Activated CD8-positive, alpha-beta T cell treated with anti-CD3 and anti-CD28 coated beads for 36 hours (primary cell): ENCODE data around the gene LINC01488. TPM values are rescaled to one million over a fixed set of nuclear protein-coding genes. Genes with fewer than 3 reads are reported as not detected.

ENCODE experiments used
- ATAC-seq: fragments of 200-7000 bp; cut with Tn5 transposase; one replicate; pipeline ENCODE4 v1.10.0; 2021; ENCODE audit warnings: mild to moderate bottlenecking, moderate library complexity
- CTCF ChIA-PET: fragments of 350-600 bp; sonication (Branson Sonifier 250); formaldehyde crosslinking; loops from one replicate; lab custom pipeline; 2021; ENCODE audit warnings: antibody characterized with exemption; lab: Charles Lee
- POLR2A ChIA-PET: fragments of 350-600 bp; sonication (Branson Sonifier 250); formaldehyde crosslinking; loops from one replicate; lab custom pipeline; 2021; ENCODE audit warnings: antibody characterized with exemption; lab: Charles Lee
- DNase-seq: peaks from one replicate; pipeline ENCODE4 v3.0.0-alpha.2; 2020
- H3K27ac Mint-ChIP-seq: one replicate; pipeline ENCODE4 v1.8.0; 2021; ENCODE audit warnings: mild to moderate bottlenecking, mixed read lengths
- H3K27me3 Mint-ChIP-seq: one replicate; pipeline ENCODE4 v1.8.0; 2021; ENCODE audit warnings: mixed read lengths
- H3K36me3 Mint-ChIP-seq: one replicate; pipeline ENCODE4 v1.8.0; 2021; ENCODE audit warnings: low read depth, mixed read lengths
- H3K4me1 Mint-ChIP-seq: one replicate; pipeline ENCODE4 v1.8.0; 2021; ENCODE audit warnings: low read depth, mixed read lengths
- H3K4me3 Mint-ChIP-seq: one replicate; pipeline ENCODE4 v1.8.0; 2021; ENCODE audit warnings: mild to moderate bottlenecking, moderate library complexity, mixed read lengths
- H3K9me3 Mint-ChIP-seq: one replicate; pipeline ENCODE4 v1.8.0; 2021; ENCODE audit warnings: mixed read lengths
- CTCF ChIP-seq: fragments of 200-600 bp; IDR thresholded peaks from one replicate; pipeline ENCODE4 v1.8.0; 2022; ENCODE audit warnings: antibody characterized with exemption, mild to moderate bottlenecking
- intact Hi-C: fragments of 100-400 bp; cut with micrococcal nuclease; formaldehyde crosslinking; loops from one replicate; pipeline ENCODE4 v1.10.0; 2022
- total RNA-seq, 2 experiments: library from RNA; stranded (reverse); gene quantifications; one replicate each; pipeline ENCODE4 v1.2.3, GENCODE V29; 2021

LINC01488 gene
- total RNA-seq, 2 experiments from 2014 or later: not detected

DNA sequence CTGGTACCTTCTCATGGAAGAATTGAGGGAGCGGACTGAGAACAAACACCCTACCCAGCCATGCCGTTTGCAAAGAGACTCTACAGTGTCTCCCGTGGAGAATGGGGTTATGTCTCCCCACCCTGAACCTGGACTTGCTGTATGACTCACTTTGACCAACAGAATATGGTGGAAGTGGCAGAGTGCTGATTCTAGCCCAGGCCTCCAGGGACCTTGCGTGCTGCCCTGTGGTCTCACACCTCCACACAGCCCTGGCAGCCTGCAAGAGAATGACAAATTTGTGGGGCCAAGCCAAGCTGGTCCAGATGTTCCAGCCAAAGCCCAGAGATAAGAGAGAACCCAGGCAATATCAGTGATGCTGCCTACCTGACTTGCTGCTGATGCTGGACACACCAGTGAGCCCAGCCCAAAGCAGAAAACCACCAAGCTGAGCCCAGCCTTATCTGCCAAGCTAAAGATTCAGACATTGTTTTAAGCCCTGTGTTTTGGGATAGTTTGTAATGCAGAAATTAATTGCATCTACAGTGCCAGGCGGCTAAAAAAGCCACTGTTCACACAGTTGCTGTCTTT lies 8.1 kb upstream of the LINC01488 start:
- DNase-seq: no peak

GRCh38 chr11:69474736-69475135 lies 6.7 kb upstream of the LINC01488 start:
- H3K27me3 Mint-ChIP-seq: no peaks in the 10 kb centered on the region
- H3K9me3 Mint-ChIP-seq: no peaks in the 10 kb centered on the region
- no peak overlapping the region for H3K4me3 Mint-ChIP-seq
- H3K27ac Mint-ChIP-seq: no peak overlapping the region
- ChIA-PET CTCF (no interaction called here), POLR2A (no interaction called here)
- intact Hi-C loops: no loop called here
- DNase-seq: no peak
- no peaks in the 10 kb centered on the region for H3K36me3 Mint-ChIP-seq
- TF ChIP-seq CTCF: no peak
- H3K4me1 Mint-ChIP-seq: no peaks in the 10 kb centered on the region
- no peak for ATAC-seq

More for the DNA sequence above, 8.1 kb upstream of the LINC01488 start:
- ChIA-PET POLR2A (interaction anchor here (1.0 kb wide), 1 partner anchor 8 kb away, joined by 3 read pairs; no protein-coding TSS in a partner anchor), CTCF (no interaction called here)
- intact Hi-C loops: no loop called here
- H3K27ac Mint-ChIP-seq: no peak overlapping the region
- ATAC-seq: no peak
- no peaks in the 10 kb centered on the region for H3K9me3 Mint-ChIP-seq
- no peaks in the 10 kb centered on the region for H3K27me3 Mint-ChIP-seq
- no peak overlapping the region for H3K4me3 Mint-ChIP-seq
- H3K4me1 Mint-ChIP-seq: no peaks in the 10 kb centered on the region
- no peaks in the 10 kb centered on the region for H3K36me3 Mint-ChIP-seq
- no peak for TF ChIP-seq CTCF

GRCh38 chr11:69475141-69475865 lies 6.2 kb upstream of the LINC01488 start:
- ChIA-PET POLR2A (no interaction called here), CTCF (no interaction called here)
- H3K27ac Mint-ChIP-seq: no peak overlapping the region
- ATAC-seq: no peak
- DNase-seq: no peak
- H3K9me3 Mint-ChIP-seq: no peaks in the 10 kb centered on the region
- intact Hi-C loops: no loop called here
- no peaks in the 10 kb centered on the region for H3K27me3 Mint-ChIP-seq
- no peaks in the 10 kb centered on the region for H3K36me3 Mint-ChIP-seq
- H3K4me1 Mint-ChIP-seq: no peaks in the 10 kb centered on the region
- TF ChIP-seq CTCF: no peak
- H3K4me3 Mint-ChIP-seq: no peak overlapping the region

GRCh38 chr11:69475866-69476471 lies 5.5 kb upstream of the LINC01488 start:
- ChIA-PET POLR2A (no interaction called here), CTCF (no interaction called here)
- ATAC-seq (no peak), DNase-seq (no peak)
- no peaks in the 10 kb centered on the region for H3K4me1 Mint-ChIP-seq
- intact Hi-C loops: no loop called here
- no peaks in the 10 kb centered on the region for H3K27me3 Mint-ChIP-seq
- no peak overlapping the region for H3K27ac Mint-ChIP-seq
- H3K4me3 Mint-ChIP-seq: no peak overlapping the region
- TF ChIP-seq CTCF: no peak
- H3K9me3 Mint-ChIP-seq: no peaks in the 10 kb centered on the region
- H3K36me3 Mint-ChIP-seq: no peaks in the 10 kb centered on the region

DNA sequence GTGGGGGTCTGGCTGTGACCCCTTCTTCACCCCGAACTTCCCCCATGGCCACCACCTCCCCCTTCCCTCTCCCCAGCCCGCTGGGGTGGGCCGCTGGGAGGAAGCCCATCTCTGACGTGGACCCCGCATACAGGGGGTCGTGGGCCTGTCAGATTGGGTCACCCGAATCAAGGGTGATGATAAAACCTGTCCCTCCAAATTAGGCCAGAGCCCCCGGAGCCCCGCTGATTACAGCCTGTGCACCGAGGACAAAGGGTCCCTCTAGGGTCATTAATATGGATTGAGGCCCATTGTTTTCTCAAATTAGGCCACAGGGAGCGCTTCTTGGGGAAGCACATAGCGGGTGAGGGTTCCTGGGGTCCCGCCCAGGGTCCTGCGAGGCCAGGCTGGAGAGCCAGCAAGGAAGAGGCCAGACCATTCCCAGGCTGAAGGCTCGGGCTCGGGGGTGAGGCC lies 4.9 kb upstream of the LINC01488 start:
- Mint-ChIP-seq H3K9me3 (no peaks in the 10 kb centered on the region), H3K27me3 (no peaks in the 10 kb centered on the region), H3K36me3 (no peaks in the 10 kb centered on the region), H3K27ac (no peak overlapping the region), H3K4me1 (no peaks in the 10 kb centered on the region), H3K4me3 (no peak overlapping the region)
- ChIA-PET CTCF (no interaction called here), POLR2A (no interaction called here)
- ATAC-seq (no peak), DNase-seq (no peak)
- no peak for TF ChIP-seq CTCF
- intact Hi-C loops: no loop called here
